HG03159 (cell line): ENCODE data around the gene SARNP.
"Not testable (repeated sequence)": the region's sequence is repeated elsewhere in the genome, so short reads cannot be mapped to it uniquely, and the experiment has no call there.

Experiments used
- ATAC-seq: cut with Tn5 transposase; IDR thresholded peaks from one replicate; pipeline ENCODE4 v1.9.1; 2021; ENCODE audit warnings: mild to moderate bottlenecking, moderate library complexity; ENCODE audit not compliant: unreplicated experiment

SARNP gene

GRCh38 chr12:55817345-55818139, at the start of gene SARNP, which contains the start of gene ORMDL2:
Gene SARNP (minus strand): TSS chr12:55817724. CDS start chr12:55817701, 23 bp downstream.
Gene ORMDL2 (plus strand): TSS chr12:55818041. CDS start chr12:55819000, 959 bp downstream.
- peak; percentile 98 for ATAC-seq

DNA sequence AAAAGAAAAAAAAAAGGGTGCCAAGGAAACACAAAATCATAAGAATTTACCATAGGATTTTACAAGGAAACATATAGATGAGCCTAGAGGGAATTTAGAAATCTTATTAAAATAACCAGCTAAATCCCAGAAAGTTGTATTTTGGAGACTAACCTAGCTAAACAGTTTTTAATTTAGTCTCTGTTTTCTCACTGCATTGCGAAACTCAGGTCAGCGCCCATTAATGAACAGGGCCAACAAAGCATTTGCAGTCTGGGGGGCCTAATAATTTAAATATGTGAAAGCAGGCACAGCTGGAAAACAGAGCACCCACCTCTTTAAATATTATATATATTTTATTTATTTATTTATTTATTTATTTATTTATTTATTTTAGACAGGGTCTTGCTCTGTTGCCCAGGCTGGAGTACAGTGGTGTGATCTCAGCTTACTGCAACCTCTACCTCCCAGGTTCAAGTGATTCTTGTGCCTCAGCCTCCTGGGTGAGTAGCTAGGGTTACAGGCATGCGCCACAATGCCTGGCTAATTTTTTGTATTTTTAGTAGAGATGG, 49.0 kb upstream of the SARNP start:
- not testable (repeated sequence) for ATAC-seq

DNA sequence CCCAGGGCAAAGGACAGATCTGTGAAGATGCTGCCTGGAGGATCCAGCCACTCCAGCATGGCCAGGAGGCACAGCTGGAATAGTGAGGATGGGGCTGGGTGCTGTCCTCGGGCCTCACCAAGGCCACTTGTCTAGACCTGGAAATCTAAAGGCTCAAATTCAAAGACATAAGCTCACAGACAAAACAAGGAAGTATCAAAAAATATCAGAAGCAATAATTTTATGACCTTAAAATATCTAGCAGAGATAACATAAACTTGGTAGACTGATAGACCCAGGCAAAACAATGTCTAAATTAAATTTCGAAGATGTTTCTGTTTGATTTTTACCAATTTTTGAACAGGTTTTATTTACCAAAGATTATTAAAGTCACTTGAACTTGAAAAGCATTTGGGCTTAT, 47.8 kb upstream of the SARNP start:
- ATAC-seq, result no peak

GRCh38 chr12:55862931-55863330, 45.4 kb upstream of the SARNP start:
- ATAC-seq, result not testable (repeated sequence)

DNA sequence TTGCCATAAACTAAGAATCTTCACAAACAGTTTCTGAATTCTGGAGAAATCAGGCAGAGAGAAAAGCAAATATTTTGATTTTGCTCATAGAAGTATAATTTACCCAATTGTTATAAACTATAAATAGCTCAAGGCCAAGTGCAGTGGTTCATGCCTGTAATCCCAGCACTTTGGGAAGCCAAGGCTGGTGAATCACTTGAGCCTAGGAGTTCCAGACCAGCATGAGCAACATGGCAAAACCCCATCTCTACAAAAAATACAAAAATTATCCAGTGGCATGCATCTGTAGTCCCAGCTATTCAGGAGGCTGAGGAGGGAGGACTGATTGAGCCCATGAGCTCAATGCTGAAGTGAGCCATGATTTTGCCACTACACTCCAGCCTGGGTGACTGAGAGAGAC, 44.8 kb upstream of the SARNP start:
- no peak for ATAC-seq

DNA sequence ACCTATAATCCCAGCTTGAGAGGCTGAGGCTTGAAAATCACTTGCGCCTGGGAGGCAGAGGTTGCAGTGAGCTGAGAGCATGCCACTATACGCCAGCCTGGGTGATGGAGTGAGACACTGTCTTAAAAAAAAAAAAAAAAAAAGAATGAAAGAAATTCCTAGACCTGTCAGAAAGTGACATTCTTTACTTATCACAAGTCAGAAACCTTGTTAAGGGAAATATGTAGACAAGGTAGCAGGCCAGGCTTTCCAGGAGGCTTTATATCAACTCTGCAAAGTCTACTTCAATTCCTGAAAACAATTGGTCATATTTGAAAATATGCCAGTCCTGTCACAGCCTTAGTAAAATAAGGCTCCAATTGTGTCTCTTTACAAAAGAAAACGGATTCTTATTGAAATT, 44.3 kb upstream of the SARNP start:
- no peak for ATAC-seq

GRCh38 chr12:55861396-55861795, 43.9 kb upstream of the SARNP start:
- no peak for ATAC-seq

- ATAC-seq, result no peak
Observed at GRCh38 chr12:55852740-55853139, 35.2 kb upstream of the SARNP start.

DNA sequence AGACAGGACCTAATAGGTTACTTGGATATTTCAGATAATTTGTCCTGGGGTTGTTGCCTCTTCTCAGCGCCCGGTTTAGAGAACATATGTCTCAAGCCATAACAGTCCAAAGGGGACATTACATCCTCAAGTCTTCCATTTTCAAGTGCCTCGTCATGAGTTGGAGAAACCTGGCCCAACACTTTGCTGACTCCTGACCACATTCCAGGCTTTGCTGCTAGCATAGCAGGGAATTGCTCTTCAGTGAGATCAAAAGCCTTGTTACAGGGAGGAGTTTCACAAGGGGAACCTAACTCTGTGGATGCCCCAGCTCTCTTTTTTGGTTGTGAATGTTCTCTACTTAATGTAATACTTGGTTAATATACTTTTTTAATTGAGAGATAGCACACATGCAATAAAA, 33.4 kb upstream of the SARNP start:
- no peak for ATAC-seq

GRCh38 chr12:55850401-55850800, 32.9 kb upstream of the SARNP start:
- ATAC-seq, result no peak

DNA sequence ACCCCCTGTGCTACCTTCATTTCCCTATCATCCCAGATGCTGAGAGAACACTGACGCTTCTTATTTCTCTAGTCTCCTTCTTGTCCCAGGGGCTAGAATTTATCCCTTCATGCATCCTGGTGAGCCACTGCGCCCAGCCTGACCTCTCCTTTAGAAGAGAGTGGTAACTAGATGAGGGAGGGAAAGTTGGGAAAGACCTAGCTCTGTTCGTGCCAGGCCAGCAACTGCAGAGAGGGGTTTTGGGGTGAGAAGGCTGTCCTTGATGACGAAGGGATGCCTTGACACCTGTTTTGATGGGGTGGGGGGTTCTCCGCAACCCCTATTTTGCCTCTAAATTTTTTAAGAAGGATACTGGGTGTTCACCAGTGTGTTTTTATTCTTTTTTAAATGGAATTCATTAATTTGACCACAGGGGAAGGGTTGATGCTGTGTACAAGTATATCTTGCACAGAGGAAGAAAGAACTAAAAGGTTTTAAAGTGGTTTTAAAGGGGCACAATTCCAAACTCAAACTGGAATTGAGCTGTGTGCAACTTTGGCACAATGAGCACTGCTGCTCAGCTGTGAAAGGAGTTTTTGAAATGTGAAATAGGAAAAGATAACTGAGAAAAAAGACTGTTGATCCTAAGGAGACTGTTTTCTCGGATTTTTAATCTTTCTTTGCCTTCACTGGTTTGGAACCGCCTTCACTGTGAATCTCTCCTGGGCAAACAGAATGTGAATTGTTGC, 32.3 kb upstream of the SARNP start:
- ATAC-seq, result no peak

DNA sequence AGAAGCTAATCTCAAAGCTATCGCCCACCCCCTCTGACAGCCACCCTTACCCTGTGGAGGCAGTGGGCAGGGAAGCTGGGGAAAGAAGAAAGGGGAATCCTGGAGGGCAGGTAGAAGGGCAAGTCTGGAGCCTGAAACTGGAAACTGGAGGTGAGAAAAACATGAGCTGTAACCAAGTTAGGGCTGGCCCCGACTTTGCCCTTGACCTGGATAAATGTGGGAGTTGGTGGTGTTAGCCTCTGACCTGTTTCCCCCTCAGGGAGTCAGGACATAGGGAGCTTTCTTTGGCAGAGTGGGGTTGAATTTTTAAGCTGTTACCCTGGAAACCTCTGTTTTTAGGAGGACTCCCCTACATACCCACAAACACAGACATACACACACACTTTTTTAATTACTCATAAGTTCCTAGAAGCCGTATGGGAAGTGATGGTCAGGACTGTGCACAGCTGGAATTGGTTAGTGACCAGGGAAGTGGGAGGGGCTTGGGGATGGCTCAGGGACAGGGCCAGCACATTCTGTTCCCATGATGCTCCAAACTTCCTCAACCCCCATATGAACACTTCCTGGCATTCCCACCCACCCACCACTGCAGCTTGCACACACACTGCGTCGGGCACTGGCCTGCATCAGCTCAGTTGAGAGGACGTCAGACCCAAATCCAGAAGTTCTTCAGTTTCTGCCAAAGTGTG, 30.2 kb upstream of the SARNP start:
- no peak for ATAC-seq

DNA sequence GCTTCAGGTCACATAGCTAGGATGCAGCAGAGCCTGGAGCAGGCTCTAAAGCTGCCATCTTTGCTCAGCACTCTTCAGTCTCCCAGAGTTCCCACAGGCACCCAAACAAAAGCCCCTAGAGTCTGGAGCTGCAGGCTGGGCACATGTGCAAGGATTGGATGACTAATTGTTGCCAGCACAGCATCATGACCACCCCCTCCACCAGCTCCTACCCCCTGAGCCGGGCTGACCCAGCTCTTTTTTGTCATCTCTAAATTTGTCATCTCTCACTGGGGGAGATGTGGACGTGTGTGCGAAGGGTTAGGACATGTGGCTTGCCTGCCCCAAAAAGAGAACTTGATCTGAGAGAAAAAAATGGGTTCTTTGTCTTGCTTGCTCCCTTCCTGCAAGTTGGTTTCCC, 29.5 kb upstream of the SARNP start:
- no peak for ATAC-seq

GRCh38 chr12:55845785-55846496, 28.4 kb upstream of the SARNP start:
- no peak for ATAC-seq

DNA sequence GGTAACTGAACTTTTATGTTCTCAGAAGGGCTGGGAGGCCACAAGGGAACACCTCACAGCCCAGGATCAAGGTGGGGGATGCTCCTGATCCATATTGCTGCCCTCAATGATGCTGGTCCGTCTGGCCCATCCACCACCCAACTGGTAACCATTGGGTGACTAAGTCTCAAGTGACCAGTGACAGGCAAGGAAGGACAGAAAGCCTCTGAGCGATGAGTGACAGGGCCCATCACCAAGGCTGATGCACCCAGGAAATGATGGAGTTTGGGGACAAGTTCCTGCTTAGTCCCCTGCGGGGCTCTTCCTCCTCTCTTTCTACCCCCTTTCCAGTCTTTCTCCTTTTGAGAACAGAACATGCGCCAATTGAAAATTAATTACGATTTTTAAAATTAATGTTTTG, 27.8 kb upstream of the SARNP start:
- no peak for ATAC-seq

- ATAC-seq, result no peak
Observed at GRCh38 chr12:55844961-55845360, 27.4 kb upstream of the SARNP start.

GRCh38 chr12:55843431-55843830, 25.9 kb upstream of the SARNP start:
- ATAC-seq, result no peak

GRCh38 chr12:55842681-55843429, 25.3 kb upstream of the SARNP start, which contains the start of gene MMP19:
Gene MMP19 (minus strand): TSS chr12:55842936. CDS start chr12:55842830, 106 bp downstream.
- ATAC-seq, result no peak

DNA sequence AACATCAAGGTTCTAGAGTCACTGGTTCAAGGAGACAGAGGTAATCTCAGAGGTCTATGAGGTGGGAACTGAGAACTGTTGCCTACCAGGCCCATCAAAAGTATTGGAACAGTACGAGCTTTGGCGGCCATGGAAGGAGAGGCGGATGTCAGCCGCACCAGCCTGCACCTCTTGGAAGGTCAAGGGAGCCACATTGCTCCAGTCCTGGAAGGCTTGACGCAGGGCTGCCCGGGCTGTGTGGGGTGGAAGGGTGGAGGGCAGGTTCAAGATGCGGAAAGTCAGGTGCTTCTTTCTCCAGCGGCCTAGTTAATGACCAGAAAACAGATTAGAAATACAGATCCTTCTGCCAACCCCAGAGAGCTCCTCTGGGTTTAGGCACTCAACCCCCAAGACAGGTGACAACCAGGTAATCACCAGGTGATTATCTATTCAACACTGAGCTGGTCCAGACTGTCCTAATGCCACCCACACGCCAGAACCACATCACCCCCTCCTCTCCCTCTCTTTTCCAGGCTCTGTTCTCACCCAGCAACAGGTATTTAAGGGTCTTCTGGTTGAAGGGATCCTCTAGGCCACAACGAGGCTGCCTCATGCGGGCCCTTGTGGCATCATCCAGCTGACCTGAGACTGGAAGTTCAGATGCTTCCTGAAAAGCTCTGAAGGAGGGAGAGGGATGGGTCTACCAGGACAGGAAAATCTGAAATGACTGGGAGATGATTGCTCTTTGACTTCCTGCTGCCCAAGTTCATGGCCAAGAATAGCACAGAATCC, 23.2 kb upstream of the SARNP start:
- no peak for ATAC-seq
